ENCODE measurements around the gene ZNF831.

DNA sequence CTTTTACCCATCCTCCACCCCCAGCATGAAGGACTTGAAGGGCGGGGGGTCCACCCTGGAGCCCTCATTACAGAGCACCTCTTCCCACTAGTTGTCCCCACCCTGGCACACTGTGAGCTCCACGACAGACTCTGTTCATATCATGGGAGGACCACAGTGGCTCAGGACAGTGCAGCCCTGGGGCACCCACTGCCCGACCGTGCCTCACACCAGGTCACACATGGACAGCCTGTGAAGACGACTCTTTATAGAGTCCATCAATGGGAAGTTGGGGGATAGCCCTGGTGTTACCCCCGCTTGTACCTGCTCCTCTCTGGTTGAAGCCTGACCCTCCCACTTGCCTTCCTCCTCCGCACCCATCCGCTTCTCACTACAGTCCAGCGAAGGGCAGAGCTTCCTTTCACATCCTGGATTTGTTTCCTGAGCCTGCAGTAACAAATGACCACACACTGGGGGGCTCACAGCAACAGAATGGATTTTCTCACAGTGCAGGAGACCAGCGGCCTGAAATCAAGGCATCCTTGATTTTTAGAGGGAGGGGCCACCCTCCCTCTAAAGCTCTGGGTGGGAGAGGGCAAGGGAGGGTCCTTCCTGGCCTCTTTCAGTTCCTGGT is 15.5 kb downstream of the ZNF831 start:
- TF ChIP-seq CTCF (conservative IDR thresholded peaks at IDR 0.05 in 1 of 2, IDR thresholded peaks at IDR 0.05 in 1 of 2; ENCODE audit: extremely low read depth in 1 of 2, insufficient read depth in 1 of 2, low read depth in 1 of 2, low read length in 2 of 2) (no peak), EZH2 (IDR thresholded peaks at IDR 0.05; ENCODE audit: borderline replicate concordance, low read length) (no peak)

All from mammary epithelial cell (primary cell).